Ovary (tissue), 3 donors: ENCODE data around the gene TTC3.

Experiments
- CTCF ChIP-seq, 3 donors: fragments of 450-650 bp in 2 of 3; fragments of 200-600 bp in 1 of 3; IDR thresholded peaks; one replicate each; pipeline versions ENCODE4 v1.5.1 to v1.8.0; 2016 to 2022; ENCODE audit warnings: antibody characterized with exemption in 3 of 3, mild to moderate bottlenecking in 1 of 3
- POLR2A ChIP-seq: fragments of 450-650 bp; IDR thresholded peaks from one replicate; pipeline ENCODE4 v1.6.1; 2017; ENCODE audit warnings: antibody characterized with exemption, mild to moderate bottlenecking, moderate library complexity
- donor health status: DM: no; HTN: no; CAD: no.

- TF ChIP-seq CTCF (IDR thresholded peaks at IDR 0.05) (no peak), POLR2A (no peak)
Observed at GRCh38 chr21:37139154-37139553, 66.1 kb downstream of the TTC3 start.
